ENCODE data around the gene TRAF3. TPM values are rescaled to one million over a fixed set of nuclear protein-coding genes. Genes with fewer than 3 reads are reported as not detected.

The TRAF3 gene
- total and polyA plus RNA-seq, 3 donors from 2014 or later: 24.3 to 38.8 (median 38.2) TPM

DNA sequence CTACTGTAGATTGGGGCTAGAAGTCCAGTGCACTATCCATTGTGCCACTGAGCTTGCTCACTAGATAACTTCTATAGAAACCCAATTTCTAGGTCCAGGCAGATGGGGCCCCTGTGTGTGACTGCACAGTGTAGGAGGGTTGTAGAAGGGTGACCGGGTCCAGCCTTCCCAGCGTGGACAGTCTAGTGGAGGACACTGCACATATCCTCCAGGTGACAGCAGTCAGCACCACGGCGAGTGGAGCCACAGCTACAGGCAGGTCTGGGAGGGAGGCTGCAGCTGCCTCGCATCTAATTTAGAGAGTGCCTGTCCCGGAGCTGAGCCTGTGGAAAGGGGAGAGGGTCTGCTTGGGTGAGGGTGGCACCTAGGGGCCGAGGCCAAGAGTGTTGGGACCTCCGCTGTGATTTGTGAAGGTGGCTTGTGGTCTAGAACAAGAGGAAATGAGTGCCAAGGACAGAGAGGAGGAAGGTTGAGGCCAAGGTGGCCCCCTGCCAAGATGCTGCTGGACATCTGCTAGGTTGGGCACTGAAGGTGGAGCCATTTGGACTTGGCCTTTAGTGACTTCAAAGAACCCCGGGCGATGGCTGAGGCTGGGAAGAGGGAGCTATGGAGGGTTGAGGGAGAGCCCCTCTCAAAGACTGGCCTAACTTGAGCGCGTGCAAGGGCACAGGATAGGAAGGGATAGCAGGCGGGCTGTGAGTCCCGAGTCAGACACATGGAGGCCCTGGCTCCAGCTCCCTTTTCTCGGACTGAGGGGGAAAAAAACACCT lies 46.0 kb upstream of the TRAF3 start:
- no peaks in the 10 kb centered on the region for H3K4me1 ChIP-seq
- no peak overlapping the region for H3K4me3 ChIP-seq
- H3K27me3 ChIP-seq: no peaks in the 10 kb centered on the region
- intact Hi-C loops (cut with DNase I; ENCODE audit: low total_unique reads): no loop called here
- no peak overlapping the region for H3K27ac ChIP-seq
- WGBS, 2 donors: 92 to 95% methylated on average over 13 to 15 of the region's 15 CpGs
- H3K36me3 ChIP-seq (ENCODE audit: low read depth, missing control alignments): no peaks in the 10 kb centered on the region
- DNase-seq: no peak
- no peak for TF ChIP-seq CTCF (IDR thresholded peaks at IDR 0.05)
- TF ChIP-seq POLR2A (IDR thresholded peaks at IDR 0.05): no peak
- no peaks in the 10 kb centered on the region for H3K9me3 ChIP-seq

DNA sequence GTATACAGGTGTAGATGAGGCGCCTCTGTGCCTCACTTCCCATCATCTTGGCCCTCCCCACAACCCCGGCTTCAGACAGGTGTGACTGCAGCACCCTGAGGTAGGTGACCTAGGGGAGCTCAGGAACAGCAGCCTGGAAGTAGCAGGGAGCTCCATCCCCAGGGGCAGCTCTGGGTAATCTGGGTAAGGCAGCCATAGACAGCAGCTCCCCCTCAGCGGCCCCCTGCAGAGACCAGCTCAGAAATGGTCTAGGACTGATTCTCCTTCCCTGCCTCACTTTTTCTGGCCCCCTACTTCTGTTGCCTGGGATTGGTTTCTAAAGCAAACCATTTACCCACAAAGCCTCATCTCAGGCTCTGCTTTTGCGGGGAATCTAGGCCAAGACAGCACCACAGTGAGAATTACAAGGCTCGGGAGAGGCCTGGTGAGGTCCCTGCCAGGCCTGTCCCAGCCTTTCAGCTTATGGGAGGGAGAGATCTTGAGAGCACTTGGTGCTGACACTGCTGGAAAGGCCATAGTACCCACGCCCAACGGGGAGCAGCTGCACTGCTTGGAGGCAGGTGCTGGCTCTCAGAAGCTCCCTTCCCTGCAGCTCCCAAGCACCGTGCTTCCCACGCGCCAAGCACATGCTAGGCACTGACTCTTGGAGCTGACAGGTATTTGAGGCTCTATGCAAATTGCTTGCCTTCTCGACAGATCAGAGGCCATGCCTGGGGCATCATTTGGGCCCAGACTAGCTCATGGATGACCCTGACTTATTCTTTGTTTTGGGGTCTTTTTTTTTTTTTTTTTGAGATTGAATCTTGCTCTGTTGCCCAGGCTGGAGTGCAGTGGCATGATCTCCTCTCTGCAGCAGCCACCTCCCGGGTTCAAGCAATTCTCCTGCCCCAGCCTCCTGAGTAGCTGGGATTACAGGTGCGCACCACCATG lies 45.1 kb upstream of the TRAF3 start:
- no peak overlapping the region for H3K27ac ChIP-seq
- no peaks in the 10 kb centered on the region for H3K36me3 ChIP-seq (ENCODE audit: low read depth, missing control alignments)
- no peaks in the 10 kb centered on the region for H3K4me1 ChIP-seq
- intact Hi-C loops (cut with DNase I; ENCODE audit: low total_unique reads): no loop called here
- H3K9me3 ChIP-seq: no peaks in the 10 kb centered on the region
- no peaks in the 10 kb centered on the region for H3K27me3 ChIP-seq
- no peak for TF ChIP-seq CTCF (IDR thresholded peaks at IDR 0.05)
- no peak for TF ChIP-seq POLR2A (IDR thresholded peaks at IDR 0.05)
- WGBS, 2 donors: 88 to 97% methylated on average over 13 of the region's 13 CpGs
- no peak overlapping the region for H3K4me3 ChIP-seq
- DNase-seq: no peak

- TF ChIP-seq POLR2A (IDR thresholded peaks at IDR 0.05) (no peak), CTCF (IDR thresholded peaks at IDR 0.05) (no peak)
- no peaks in the 10 kb centered on the region for H3K27me3 ChIP-seq
- H3K36me3 ChIP-seq (ENCODE audit: low read depth, missing control alignments): no peaks in the 10 kb centered on the region
- intact Hi-C loops (cut with DNase I; ENCODE audit: low total_unique reads): no loop called here
- no peaks in the 10 kb centered on the region for H3K9me3 ChIP-seq
- WGBS, 2 donors: 98% methylated on average over 9 to 10 of the region's 10 CpGs
- no peak overlapping the region for H3K27ac ChIP-seq
- H3K4me1 ChIP-seq: no peaks in the 10 kb centered on the region
- H3K4me3 ChIP-seq: no peak overlapping the region
- no peak for DNase-seq
These were observed 44.3 kb upstream of the TRAF3 start for GRCh38 chr14:102732924-102733323.

DNA sequence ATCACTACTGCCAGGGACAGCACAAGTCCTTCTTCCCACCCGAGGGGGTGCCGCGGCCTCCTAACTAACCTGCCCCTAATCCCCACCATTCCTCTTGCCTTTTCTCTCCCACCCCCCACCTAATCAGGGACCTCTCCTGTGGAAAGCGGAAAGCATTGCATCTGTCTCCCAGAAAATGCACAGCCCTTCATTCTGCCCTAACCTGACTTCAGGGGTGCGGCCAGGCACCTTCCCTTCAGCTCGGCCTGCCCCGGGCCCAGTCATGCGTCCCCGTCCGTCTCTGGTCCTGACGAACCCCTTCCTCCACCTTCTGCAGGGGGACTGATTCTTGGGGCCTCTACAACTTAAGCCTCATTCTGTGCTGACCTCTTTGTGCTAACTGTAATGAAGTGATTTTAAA lies 43.9 kb upstream of the TRAF3 start:
- no peak overlapping the region for H3K4me3 ChIP-seq
- no peak for TF ChIP-seq POLR2A (IDR thresholded peaks at IDR 0.05)
- TF ChIP-seq CTCF (IDR thresholded peaks at IDR 0.05): no peak
- intact Hi-C loops (cut with DNase I; ENCODE audit: low total_unique reads): no loop called here
- no peak overlapping the region for H3K27ac ChIP-seq
- WGBS, 2 donors: 89 to 91% methylated on average over 11 of the region's 11 CpGs
- no peaks in the 10 kb centered on the region for H3K9me3 ChIP-seq
- no peaks in the 10 kb centered on the region for H3K4me1 ChIP-seq
- no peaks in the 10 kb centered on the region for H3K36me3 ChIP-seq (ENCODE audit: low read depth, missing control alignments)
- no peak for DNase-seq
- H3K27me3 ChIP-seq: no peaks in the 10 kb centered on the region
